Measurements from ENCODE around the gene ABR.
A peak's percentile ranks its signal among the peaks of the same experiment; 100 is the strongest.

ABR gene

DNA sequence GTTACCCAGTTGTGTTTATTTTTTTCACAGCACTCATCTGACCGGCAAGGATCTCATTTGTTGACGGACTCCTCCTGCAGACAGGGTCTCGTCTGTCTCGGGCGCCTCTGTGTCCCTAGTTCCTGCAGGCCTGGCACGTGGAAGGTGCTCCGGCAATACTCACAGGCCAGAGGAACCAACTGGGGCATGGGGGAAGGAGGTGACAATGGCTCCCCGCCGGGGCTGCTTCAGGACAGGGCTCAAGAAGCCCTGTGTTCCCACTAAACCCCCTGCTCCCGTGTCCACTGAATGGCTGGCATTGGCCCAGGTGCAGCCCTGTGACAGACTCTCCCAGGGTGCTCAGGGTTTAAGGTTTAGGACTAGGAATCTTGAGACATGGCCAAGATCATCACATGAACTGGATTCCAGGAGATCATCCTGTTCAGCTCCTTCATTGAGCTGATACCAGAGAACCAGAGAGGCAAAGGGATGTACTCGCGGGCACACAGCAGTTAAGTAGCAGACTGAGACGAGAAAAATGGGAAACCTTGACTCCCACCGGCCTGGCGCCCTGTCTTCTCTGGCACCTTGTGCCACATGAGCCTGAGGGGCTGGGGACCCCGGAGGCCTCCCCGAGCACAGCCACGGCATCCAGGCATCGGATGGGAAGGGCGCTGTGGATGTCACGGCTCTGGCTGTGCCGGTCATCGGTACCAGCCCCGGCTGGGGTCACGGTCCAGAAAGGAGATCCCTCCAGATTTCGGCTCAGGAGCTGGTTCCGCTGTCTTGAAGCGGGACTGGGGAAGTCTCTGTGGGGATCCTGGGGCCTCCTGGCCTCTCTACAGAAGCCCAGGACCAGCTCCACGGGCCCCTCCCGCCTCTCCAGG lies 153.8 kb downstream of the ABR start:
- no peak for DNase-seq

DNA sequence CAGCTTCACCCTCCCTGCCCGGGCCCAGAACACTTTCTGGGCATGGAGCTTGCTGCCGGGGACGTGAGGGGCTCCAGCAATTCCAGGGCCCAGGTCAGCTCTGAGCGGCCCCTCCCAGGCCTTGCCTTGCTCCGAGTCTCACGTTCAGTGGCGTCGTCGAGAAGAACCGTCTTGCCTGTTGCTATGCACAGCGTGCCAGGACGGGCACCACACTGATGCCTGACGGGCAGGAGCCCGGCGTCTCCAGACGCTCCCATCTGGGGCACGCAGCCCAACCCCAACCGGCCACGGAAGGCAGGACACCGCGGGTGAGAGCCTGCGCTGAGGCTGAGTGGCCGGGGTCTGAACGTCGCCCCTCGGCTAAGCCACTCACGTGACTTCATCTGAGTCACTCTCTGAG lies 155.7 kb downstream of the ABR start:
- DNase-seq = no peak

DNA sequence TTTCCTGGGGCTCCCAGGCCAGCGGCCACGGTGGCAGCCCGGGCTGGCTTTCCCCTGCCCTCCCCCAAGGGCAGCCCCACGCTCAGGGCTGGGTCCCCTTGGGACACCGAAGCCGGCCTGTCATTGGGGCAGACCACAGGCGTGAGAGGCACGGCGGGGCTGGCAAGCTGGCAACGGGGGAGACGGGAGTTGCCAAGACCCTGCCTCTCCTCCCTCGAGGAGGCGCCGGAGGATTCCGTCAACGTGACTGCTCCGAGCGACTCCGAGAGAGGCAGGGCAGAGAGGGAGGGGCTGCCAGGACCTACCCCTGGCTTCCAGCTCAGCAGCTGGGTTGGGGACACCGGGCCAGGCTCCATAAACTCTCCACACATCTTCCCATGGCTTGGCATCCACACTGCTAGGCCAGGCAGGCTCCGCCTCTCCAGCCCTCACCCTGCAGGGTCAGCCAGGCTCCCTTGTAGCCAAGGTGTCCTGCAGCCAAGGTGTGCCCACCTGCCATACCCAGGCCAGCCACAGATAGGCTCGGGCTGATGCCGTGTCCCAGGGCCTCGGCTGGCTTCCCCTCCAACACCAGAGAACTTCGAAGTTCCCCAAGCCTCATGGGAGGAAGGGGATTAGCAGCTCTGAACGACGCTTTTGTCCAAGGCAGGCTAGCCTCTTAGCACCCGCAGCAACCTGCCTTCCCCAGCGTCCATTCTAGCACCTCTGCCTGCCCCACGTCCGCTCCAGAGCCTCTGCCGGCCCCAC lies 157.3 kb downstream of the ABR start:
- DNase-seq = no peak

DNA sequence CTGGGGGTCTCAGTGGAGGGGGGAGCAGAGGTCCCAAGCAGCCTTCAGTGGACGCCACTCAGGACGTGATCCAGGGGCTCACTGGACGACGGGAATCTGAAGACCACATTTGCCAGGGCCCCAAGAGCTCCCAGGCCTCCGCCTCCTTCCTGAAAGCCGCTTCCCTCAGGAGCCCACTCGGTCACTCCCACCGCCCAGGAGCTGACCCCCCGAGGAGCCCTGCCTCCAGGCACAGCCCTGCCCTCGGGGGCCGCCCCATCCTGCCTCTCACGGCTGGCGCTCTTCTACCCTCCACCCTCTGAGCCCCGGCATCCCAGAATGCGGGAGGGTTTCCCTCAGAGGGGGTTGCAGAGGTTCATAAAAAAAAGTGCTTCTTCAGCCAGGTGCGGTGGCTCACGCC lies 158.6 kb downstream of the ABR start:
- DNase-seq = no peak

DNA sequence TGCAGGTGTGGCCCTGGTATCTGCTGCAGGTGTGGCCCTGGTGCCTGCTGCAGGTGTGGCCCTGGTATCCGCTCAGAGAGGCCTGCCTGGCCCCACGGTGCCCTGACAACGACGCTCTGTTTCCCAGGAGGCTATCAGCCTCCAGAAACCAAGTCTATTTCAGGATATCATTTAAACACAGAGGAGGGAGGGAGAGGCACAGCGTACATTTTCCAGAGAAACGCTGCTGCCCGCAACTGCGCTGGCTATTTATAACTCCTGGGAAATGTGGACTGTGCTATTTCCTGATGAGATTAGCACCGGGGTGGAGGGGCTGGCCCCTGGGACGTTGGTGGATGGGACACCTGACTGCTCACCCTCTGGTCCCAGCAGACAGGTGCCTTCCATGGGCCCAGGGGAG lies 160.3 kb downstream of the ABR start:
- no peak for DNase-seq

DNA sequence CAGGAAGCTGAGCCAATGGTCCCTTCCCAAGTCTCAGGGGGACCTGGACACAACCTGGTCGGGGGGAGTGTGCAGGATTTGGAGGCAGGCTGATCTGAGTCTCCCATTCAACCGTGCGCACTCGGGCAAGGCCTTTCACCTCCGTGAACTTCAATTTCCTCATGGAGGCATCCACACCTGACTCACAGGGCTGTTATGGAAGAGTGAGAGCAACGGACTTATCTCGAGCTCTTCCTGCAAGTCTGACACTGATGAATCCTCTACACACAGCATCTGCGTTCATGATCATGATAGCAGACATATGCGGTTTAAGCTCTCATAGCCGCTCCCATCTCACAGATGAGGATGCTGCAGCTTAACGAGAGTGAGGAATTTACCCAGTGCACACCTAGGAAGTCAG lies 161.2 kb downstream of the ABR start:
- DNase-seq = no peak

DNA sequence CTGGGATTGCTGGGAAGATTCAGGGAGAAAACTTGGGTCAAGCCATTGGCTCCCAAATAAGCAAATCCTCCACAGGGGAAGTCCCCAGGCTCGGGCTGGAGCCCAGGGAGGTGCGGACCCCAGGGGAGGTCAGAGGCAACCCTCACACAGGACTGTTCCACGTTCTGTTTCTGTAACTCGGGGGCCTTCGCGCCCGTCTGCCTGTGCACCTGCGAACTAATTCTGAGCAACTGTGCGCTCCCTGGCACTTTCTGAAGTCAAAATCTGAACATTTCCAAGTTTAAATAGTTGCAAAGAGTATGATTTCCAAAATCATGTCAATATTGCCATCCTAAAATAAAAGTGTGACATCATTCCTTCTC lies 166.1 kb downstream of the ABR start:
- DNase-seq = no peak

DNA sequence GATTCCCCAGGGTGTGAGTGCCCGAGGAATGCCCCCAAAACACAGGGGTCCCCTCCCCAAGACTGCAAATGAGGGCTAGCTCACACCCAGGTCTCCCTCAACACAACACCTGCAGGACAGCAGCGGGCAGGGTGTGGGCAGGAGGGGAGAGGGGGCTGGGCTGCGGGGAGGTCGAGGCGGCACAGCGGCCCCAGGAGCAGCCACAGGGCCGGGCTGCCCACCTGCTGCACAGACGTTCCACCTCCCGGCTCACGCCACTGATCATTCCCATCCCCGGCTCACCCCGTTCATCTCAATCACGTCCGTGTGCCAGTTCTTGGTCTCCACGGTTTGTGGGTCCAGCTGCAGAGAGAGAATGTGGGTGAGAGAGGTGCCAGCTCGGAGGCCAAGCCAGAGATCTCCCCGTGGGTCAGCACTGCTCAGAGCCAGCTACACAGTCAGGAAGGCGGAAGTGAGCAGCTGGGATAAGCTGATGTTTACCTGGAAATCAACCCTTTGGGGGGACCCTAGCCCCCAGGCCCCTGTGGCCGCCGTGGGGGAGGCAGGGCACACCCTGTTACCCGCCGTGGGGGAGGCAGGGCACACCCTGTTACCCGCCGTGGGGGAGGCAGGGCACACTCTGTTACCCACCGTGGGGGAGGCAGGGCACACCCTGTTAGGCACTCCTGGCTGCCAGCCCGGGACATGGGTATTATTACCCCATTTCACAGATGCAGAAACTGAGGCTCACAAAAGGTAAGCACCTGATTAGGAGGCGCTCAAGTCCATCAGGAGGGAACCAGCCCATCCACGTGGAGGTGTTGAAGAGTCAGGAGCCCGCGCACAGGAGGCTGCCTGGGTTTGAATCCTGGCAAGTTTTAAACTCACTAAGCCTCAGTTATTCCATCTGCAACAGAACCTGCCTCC lies 166.7 kb downstream of the ABR start:
- DNase-seq = no peak

DNA sequence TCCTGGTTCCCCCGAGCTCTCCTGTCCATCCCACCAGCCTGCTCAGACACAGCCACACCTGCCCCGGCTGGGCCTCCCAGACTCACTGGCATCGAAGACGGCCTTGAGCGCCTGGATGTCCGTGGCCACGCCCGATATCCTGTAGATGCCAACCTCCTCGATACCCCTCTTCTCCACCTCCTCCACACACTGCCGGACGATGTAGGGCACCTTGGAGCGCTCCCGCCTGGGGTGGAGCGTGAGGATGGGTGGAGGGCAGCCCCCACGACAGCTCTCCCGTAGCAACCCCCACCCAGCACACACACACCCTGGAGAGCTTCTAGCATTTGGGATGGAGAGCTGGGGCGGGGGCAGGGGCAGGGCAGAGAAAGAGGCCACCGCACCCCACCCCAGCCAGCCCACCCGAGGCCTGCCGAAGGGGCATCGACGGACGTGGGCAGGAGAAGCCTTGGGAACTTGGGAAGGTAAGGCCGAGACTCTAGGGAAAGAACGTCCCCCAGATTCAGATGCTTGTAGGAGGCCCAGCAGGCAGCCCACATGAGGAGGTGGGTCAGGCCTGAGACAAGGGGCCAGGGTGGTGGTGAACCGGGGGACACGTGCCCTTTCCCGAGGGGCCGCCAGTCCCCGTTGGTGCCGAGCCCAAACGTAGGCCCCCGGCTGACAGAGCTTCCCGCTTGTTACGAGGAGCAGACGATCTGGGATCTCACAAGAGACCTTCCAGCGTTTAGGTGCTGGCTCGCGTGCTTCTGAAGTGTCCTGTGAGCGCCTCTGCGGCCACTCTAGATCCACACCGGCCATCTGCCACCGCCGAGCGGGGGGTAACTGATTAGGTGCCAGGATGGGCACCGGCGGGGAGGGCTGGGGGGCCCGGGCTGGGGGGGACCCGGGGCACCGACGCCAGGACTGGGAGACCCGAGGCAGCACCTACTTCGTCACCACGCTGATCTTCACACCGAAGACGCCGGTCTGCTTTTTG lies 167.7 kb downstream of the ABR start:
- no peak for DNase-seq

DNA sequence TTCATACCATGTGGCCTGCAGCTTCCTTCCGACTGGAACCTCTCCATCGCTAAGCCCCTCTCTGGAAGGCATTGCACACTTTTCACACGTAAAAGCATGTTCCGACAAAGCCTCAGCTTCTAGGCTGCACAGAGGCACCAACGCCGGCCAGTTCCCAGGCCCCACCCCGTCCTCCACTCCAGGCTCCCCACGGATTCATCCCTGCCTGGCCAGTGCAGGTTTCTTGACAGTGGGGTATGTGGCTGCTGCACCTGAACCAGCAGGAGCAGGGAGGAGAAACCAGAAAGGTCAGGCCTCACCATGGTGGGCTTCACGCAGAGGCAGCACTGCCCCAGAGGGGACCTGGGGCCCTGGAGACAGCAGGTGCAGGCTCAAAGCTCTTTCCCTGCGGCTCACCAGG lies 168.6 kb downstream of the ABR start:
- no peak for DNase-seq

DNA sequence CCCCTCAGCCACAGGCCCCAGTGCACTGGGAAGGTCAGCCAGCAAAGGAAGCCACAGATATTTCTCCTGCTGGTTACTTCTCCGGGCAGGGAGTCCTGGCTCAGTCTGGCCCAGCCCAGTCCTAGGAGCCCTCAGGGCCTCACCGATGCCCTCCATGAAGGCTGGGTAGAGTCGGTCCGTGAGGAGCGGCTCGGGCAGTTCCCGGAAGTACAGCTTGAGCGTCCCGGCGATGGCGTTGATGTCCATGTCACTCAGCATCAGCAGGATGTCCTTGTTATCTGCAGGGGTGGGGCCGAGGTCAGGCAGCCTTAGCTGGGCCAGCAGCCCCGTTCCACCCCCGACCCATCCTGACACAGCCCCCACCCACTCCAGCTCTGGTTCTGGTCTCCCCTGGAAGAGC lies 169.2 kb downstream of the ABR start:
- DNase-seq = no peak

DNA sequence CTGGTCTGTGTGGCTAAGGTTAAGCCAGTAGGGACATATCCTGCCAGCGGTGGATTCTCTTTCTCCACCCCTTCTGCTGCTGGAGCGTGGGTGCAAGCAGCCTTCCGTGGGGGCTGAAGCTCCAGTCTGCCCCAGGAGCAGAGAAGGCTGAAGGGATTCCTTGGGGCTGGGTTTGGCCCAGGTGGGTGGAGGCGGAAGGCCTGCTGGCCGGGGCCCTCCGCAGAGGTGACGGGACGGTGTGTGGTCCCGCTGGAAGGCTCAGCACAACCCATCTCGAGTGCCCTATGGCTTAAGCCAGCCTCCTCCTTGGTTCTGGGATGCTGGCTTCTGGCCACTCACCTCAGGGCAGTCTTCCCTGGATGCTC lies 169.7 kb downstream of the ABR start:
- no peak for DNase-seq

DNA sequence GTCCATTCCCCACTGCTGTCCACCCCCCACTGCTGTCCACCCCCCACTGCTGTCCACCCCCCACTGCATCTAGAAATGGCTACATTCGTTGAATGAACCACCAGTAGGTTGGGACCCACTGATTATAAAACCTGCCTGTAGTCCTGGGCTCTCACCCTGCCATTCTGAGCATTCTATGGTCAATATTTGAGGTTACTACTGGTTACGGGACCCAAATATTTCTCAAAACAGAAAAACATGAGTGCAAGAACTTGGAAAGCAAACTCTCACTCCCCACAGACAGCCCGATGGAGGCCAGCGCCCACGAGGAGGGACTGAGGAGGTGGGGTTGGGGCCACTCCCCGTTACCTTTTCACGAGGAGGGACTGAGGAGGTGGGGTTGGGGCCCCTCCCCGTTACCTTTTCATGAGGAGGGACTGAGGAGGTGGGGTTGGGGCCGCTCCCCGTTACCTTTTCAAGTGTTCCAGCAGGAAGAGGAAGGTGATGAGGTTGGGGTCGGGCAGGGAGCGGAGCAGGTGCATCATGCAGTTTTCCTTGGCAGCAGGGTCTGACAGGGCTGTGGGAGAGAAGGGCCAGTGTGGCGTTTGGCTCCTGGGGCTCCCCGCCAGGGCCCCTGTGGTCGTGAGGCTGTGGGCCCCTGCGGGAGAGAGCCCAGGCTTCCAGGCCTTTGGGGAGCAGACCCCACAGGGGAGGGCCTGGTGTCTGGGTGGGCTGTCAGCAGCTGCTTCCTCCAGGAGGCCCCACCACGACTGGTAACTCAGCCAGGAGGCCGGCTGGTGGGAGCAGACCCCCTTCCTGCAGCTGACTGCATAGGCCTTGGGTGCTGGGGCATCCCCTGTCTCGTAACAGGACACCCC lies 170.3 kb downstream of the ABR start:
- DNase-seq = no peak

DNA sequence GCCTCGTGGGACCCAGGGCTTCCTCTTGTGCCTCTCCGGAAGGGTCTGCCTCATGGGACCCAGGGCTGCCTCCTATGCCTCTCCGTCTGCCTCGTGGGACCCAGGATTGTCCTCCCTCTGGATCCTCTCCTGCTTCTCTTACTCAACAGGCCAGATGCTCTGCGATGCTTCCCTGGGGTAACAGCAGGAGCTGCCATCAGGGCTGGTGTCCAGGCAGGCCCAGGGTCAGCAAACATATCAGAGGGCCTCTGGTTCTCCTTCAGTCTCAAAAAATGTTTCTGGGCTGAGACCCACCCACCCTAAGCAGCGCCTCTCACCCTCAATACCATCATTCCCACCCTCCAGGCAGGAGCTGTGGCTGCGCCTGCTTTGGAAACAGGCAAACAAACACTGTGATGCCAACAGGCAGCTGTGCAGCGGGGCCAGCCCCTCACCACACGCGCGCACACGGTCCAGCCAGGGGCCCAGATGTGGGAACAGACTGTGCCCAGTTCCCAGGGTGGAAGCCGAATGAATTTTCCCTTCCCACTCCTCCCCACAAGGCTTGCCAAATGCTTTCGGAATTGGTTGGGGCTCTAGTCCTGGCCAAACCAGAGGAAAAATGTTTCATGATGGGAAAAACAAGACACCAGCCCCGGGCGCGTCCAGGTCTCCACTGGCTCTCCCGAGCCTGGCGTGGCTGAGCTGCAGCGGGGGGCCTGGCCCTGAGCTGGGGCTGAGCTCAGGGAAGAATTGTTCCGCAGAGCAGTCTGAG lies 171.6 kb downstream of the ABR start:
- peak; percentile 48 for DNase-seq

DNA sequence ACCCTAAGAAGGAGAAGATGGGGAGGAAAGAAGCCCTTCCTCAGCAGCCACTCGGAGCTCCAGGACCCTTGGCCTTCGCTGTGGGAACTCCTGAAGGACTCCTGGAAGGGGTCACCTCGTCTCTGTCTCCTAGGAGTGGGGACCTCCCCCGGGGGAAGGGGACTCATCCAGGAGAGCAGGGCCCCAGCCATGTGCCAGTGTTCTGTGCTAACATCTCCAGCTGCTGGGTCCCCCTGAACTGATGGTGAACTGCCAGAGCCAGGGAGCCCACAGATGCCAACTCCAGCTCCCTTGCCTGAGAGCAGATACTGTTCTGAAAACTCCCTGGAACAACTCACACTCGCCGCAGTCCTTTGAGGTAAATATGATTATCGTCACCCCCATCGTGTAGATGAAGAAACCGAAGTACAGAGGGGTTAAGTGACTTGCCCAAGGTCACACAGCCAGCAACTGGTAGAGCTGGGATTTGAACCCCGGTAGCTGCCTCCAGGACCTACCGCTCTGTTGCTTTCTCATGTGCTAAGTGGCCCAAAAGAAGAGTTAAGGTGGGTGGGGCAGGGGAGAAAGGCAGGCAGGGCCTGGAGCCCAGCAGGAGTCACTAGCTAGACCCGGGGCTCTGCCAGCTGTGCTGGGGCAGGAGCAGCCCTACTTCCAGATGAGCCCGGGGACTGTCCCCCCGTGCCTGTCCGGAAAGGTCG lies 172.3 kb downstream of the ABR start:
- no peak for DNase-seq

DNA sequence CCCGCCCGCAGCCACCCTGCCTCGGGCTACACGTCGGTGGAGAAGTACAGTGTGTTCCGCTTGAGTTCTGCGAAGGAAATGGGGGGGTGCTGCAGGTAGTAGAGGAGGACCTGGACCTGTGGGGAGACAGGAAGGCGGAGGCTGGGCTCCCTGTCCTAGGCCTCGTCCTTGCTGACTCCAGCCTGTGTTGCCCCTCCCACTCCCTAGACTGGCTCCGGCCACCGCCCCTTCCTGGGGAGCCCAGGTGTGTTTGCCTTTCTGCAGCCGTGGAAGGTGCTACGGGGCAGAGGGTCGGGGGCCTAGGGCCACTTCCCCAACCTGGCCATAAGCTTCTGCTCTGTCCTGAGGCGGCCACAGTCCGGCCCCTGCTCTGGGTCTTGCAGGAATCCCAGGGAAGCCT lies 173.7 kb downstream of the ABR start:
- no peak for DNase-seq

DNA sequence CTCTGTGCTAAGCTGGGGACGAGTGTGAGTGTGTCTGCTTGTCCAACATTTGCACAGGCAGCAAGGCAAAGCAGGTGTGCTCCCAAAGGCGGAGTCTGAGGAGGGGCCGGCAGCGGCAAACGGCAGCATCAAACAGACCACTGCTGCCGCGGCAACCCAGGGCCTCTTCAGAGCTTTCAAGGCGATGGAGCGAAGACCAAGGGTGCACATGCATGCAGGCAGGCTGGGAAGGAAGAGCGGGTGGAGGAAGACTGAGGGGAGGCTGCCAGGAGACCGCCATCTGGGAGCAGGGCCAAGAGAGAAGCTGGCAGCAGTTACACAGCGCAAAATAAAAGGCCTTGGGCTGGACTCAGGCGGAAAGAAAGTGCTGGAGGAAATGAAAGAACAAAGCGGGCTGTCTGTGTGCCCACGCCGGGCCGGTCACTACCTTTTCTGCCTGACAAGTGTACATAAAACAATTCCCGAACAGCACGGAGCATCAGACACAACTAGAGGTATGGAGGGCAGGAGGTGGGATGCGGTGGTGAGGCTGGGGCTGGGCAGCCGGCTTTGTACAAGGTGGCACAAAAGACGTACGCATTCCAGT lies 174.3 kb downstream of the ABR start:
- peak; percentile 84 for DNase-seq

DNA sequence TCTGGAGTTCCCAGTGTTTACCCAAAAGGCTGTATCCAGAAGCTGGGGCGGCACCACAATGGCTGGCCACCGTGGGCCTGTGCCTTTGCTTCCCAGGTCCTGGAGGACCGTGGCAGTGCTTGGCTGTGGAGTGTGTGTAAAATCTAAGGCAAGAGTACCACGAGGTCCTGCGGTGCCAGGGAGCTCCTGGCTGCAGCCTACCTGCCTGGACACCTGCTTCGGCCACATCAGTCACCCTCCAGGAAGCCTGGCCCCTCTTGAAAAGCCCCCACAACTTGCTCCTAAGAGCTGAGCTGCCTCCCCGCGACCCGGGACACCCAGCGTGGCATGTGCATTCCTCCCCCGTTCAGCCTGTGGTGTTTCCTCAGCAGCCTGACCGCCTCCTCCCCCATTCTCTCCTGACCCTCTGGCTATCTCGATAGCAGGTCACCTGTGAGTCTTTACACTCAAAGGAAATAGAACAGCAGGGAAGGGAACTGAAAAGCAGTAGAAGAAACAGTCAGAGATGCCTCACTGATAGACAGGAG lies 174.9 kb downstream of the ABR start:
- DNase-seq = no peak
